ENCODE data around the gene RAPGEF1.
"Not testable (repeated sequence)": the region's sequence is repeated elsewhere in the genome, so short reads cannot be mapped to it uniquely, and the experiment has no call there.

The RAPGEF1 gene

GRCh38 chr9:131670247-131671132 lies 69.4 kb downstream of the RAPGEF1 start:
- ATAC-seq: no peak
- Mint-ChIP-seq H3K4me3 (peak overlapping the region; percentile 82), H3K36me3 (peaks cover 62% of the 10 kb centered on the region)

GRCh38 chr9:131669269-131670157 lies 70.4 kb downstream of the RAPGEF1 start:
- Mint-ChIP-seq H3K4me3 (peak overlapping the region; percentile 82), H3K9me3 (no peaks in the 10 kb centered on the region), H3K27ac (peak overlapping the region; percentile 95), H3K4me1 (peaks cover 95% of the 10 kb centered on the region), H3K36me3 (peaks cover 54% of the 10 kb centered on the region)
- ATAC-seq (peak; percentile 70), DNase-seq (ENCODE audit: low spot score in 2 of 2) (peak in 1 of 2 donors; percentile 71)

More at GRCh38 chr9:131670247-131671132, 69.4 kb downstream of the RAPGEF1 start:
- Mint-ChIP-seq H3K9me3 (no peaks in the 10 kb centered on the region), H3K4me1 (peaks cover 95% of the 10 kb centered on the region), H3K27ac (peak overlapping the region; percentile 95)
- DNase-seq (ENCODE audit: low spot score in 2 of 2): no peak

GRCh38 chr9:131668439-131669268 lies 71.2 kb downstream of the RAPGEF1 start:
- H3K36me3 Mint-ChIP-seq: peaks cover 55% of the 10 kb centered on the region
- ATAC-seq (peak; percentile 81), DNase-seq (ENCODE audit: low spot score in 2 of 2) (peak in 1 of 2 donors; percentile 88)
- peak overlapping the region; percentile 95 for H3K27ac Mint-ChIP-seq
- H3K9me3 Mint-ChIP-seq: no peaks in the 10 kb centered on the region
- H3K4me3 Mint-ChIP-seq: peak overlapping the region; percentile 82
- H3K4me1 Mint-ChIP-seq: peaks cover 98% of the 10 kb centered on the region

- Mint-ChIP-seq H3K4me3 (peak overlapping the region; percentile 82), H3K9me3 (no peaks in the 10 kb centered on the region), H3K27ac (peak overlapping the region; percentile 95), H3K36me3 (peaks cover 58% of the 10 kb centered on the region), H3K4me1 (peaks cover 96% of the 10 kb centered on the region)
- DNase-seq (ENCODE audit: low spot score in 2 of 2) (no peak), ATAC-seq (no peak)
These were observed 71.8 kb downstream of the RAPGEF1 start for GRCh38 chr9:131668057-131668438.

GRCh38 chr9:131667576-131667975 lies 72.3 kb downstream of the RAPGEF1 start:
- ATAC-seq (peak; percentile 76), DNase-seq (ENCODE audit: low spot score in 2 of 2) (peak in 1 of 2 donors; percentile 83)
- H3K9me3 Mint-ChIP-seq: no peaks in the 10 kb centered on the region
- H3K4me1 Mint-ChIP-seq: peaks cover 96% of the 10 kb centered on the region
- H3K4me3 Mint-ChIP-seq: peak overlapping the region; percentile 82
- peaks cover 58% of the 10 kb centered on the region for H3K36me3 Mint-ChIP-seq
- peak overlapping the region; percentile 95 for H3K27ac Mint-ChIP-seq

GRCh38 chr9:131666774-131667173 lies 73.1 kb downstream of the RAPGEF1 start:
- Mint-ChIP-seq H3K4me3 (peak overlapping the region; percentile 82), H3K4me1 (peaks cover 96% of the 10 kb centered on the region), H3K36me3 (peaks cover 65% of the 10 kb centered on the region), H3K27ac (peak overlapping the region; percentile 95), H3K9me3 (no peaks in the 10 kb centered on the region)
- ATAC-seq (no peak), DNase-seq (ENCODE audit: low spot score in 2 of 2) (no peak)

GRCh38 chr9:131666029-131666428 lies 73.8 kb downstream of the RAPGEF1 start:
- ATAC-seq (no peak), DNase-seq (ENCODE audit: low spot score in 2 of 2) (no peak)
- Mint-ChIP-seq H3K27ac (peak overlapping the region; percentile 95), H3K4me1 (peaks cover 93% of the 10 kb centered on the region), H3K4me3 (peak overlapping the region; percentile 82), H3K36me3 (peaks cover 69% of the 10 kb centered on the region), H3K9me3 (no peaks in the 10 kb centered on the region)

- peak overlapping the region; percentile 56 for H3K4me3 Mint-ChIP-seq
- peak overlapping the region; percentile 91 for H3K27ac Mint-ChIP-seq
- ATAC-seq (no peak), DNase-seq (ENCODE audit: low spot score in 2 of 2) (no peak)
- peaks cover 83% of the 10 kb centered on the region for H3K4me1 Mint-ChIP-seq
- H3K36me3 Mint-ChIP-seq: peaks cover 62% of the 10 kb centered on the region
- no peaks in the 10 kb centered on the region for H3K9me3 Mint-ChIP-seq
These were observed 76.6 kb downstream of the RAPGEF1 start for GRCh38 chr9:131663288-131663687.

- not testable (repeated sequence) for ATAC-seq; DNase-seq (ENCODE audit: low spot score in 2 of 2); H3K9me3 Mint-ChIP-seq
- peak overlapping the region; percentile 56 for H3K4me3 Mint-ChIP-seq
- H3K27ac Mint-ChIP-seq: peak overlapping the region; percentile 91
- H3K4me1 Mint-ChIP-seq: peaks cover 83% of the 10 kb centered on the region
- peaks cover 60% of the 10 kb centered on the region for H3K36me3 Mint-ChIP-seq
These were observed 77.6 kb downstream of the RAPGEF1 start for GRCh38 chr9:131662289-131662621.

- no peak for DNase-seq (ENCODE audit: low spot score in 2 of 2)
- peaks cover 60% of the 10 kb centered on the region for H3K36me3 Mint-ChIP-seq
- peak; percentile 95 for ATAC-seq
These were observed 78.1 kb downstream of the RAPGEF1 start for GRCh38 chr9:131661568-131662288.

GRCh38 chr9:131660466-131661405 lies 79.1 kb downstream of the RAPGEF1 start:
- Mint-ChIP-seq H3K9me3 (no peaks in the 10 kb centered on the region), H3K36me3 (peaks cover 62% of the 10 kb centered on the region), H3K4me1 (peaks cover 84% of the 10 kb centered on the region), H3K27ac (peak overlapping the region; percentile 11), H3K4me3 (no peak overlapping the region)
- no peak for DNase-seq (ENCODE audit: low spot score in 2 of 2)
- no peak for ATAC-seq

More at GRCh38 chr9:131661568-131662288, 78.1 kb downstream of the RAPGEF1 start:
- Mint-ChIP-seq H3K9me3 (no peaks in the 10 kb centered on the region), H3K4me3 (peak overlapping the region; percentile 56), H3K4me1 (peaks cover 83% of the 10 kb centered on the region), H3K27ac (peak overlapping the region; percentile 91)

GRCh38 chr9:131658377-131659129 lies 81.3 kb downstream of the RAPGEF1 start:
- peak overlapping the region; percentile 89 for H3K27ac Mint-ChIP-seq

GRCh38 chr9:131657940-131658339 lies 81.9 kb downstream of the RAPGEF1 start:
- H3K4me1 Mint-ChIP-seq: peaks cover 82% of the 10 kb centered on the region
- H3K27ac Mint-ChIP-seq: peak overlapping the region; percentile 89
- H3K4me3 Mint-ChIP-seq: peak overlapping the region; percentile 63
- peaks cover 60% of the 10 kb centered on the region for H3K36me3 Mint-ChIP-seq
- H3K9me3 Mint-ChIP-seq: no peaks in the 10 kb centered on the region
- DNase-seq (ENCODE audit: low spot score in 2 of 2) (no peak), ATAC-seq (no peak)

More at GRCh38 chr9:131658377-131659129, 81.3 kb downstream of the RAPGEF1 start:
- no peak for DNase-seq (ENCODE audit: low spot score in 2 of 2)
- peak; percentile 75 for ATAC-seq
- Mint-ChIP-seq H3K36me3 (peaks cover 66% of the 10 kb centered on the region), H3K4me1 (peaks cover 81% of the 10 kb centered on the region), H3K4me3 (peak overlapping the region; percentile 63), H3K9me3 (no peaks in the 10 kb centered on the region)

Measured in stimulated activated effector memory CD8-positive, alpha-beta T cell treated with anti-CD3 and anti-CD28 coated beads, Interleukin-12 subunit alpha, Interleukin-12 subunit beta, amount 100 ng/mL, for 72 hours (primary cell).